Activated naive CD8-positive, alpha-beta T cell treated with anti-CD3 and anti-CD28 coated beads, Interleukin-2, amount 50 U/mL, for 24 hours (primary cell): ENCODE results near the gene RNF144A.
A peak's percentile ranks its signal among the peaks of the same experiment; 100 is the strongest.

ENCODE experiments used
- ATAC-seq: fragments of 150-1000 bp; cut with Tn5 transposase; one replicate; pipeline ENCODE4 v1.10.0; 2021
- DNase-seq: peaks from one replicate; pipeline ENCODE4 v3.0.0; 2021
- H3K27ac Mint-ChIP-seq: one replicate; pipeline ENCODE4 v1.8.0; 2021; ENCODE audit warnings: mild to moderate bottlenecking, mixed read lengths
- H3K27me3 Mint-ChIP-seq: one replicate; pipeline ENCODE4 v1.8.0; 2021; ENCODE audit warnings: mixed read lengths
- H3K36me3 Mint-ChIP-seq: one replicate; pipeline ENCODE4 v1.8.0; 2021; ENCODE audit warnings: low read depth, mixed read lengths
- H3K4me1 Mint-ChIP-seq: one replicate; pipeline ENCODE4 v1.8.0; 2021; ENCODE audit warnings: mixed read lengths
- H3K4me3 Mint-ChIP-seq: one replicate; pipeline ENCODE4 v1.8.0; 2021; ENCODE audit warnings: mild to moderate bottlenecking, moderate library complexity, mixed read lengths
- H3K9me3 Mint-ChIP-seq: one replicate; pipeline ENCODE4 v1.8.0; 2021; ENCODE audit warnings: mixed read lengths

RNF144A gene

DNA sequence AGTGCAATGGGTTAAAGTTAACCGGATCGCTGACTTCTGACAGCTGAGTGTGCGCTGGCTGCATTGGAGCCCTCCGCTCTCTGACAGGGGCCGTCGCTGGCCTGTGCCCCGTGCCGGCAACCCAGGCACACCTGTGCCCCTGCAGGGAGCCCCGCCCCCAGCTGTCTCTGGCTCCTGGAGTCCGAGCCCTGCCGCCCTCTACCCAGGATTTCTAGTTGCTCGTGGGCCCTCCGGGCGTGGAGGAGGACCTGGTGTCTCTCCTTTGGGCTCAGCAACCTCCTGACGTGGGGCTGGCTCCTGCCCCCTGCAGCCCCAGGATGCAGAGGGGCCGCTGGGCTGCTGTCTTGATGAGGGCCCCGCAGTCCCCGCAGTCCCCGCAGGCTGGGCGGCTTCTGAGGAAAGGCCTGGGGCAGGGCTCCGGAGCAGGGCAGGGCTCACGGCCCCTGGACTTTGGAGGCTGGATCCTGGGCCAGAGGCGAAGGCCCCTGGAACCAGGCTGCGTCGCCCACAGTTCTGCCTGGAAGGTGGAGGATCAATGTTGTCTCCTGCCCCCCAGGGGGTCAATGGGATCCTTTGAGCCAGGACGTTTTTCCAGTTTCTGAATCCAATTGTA, 172.8 kb downstream of the RNF144A start:
- ATAC-seq, result peak; percentile 28
- H3K27me3 Mint-ChIP-seq, result no peaks in the 10 kb centered on the region

DNA sequence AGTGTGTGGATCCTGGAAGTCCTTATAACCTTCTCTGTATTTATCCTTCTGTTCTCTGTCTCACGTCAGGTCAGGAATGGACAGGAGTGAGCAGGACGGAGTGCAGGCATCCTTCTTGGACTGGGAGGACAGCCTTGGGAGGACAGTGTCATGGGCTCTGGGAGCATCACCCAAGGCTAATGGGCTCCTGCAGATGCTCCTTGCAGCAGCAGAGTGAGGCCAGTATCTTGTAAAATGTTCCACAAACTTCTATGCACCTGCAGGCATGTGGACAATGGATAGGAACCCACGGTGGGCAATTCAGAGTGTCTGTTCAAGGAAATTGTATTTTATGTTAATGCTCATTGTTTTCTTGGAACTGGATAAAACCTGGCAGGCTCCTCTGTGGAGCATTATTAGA, 176.2 kb downstream of the RNF144A start:
- no peak overlapping the region for H3K4me3 Mint-ChIP-seq
- peaks cover 6% of the 10 kb centered on the region for H3K4me1 Mint-ChIP-seq
- no peak for DNase-seq
- ATAC-seq, result no peak
- no peak overlapping the region for H3K27ac Mint-ChIP-seq
- no peaks in the 10 kb centered on the region for H3K9me3 Mint-ChIP-seq
- H3K36me3 Mint-ChIP-seq, result no peaks in the 10 kb centered on the region
- no peaks in the 10 kb centered on the region for H3K27me3 Mint-ChIP-seq

More for the DNA sequence above, 172.8 kb downstream of the RNF144A start:
- Mint-ChIP-seq H3K4me1 (no peaks in the 10 kb centered on the region), H3K36me3 (peaks cover 1% of the 10 kb centered on the region), H3K9me3 (no peaks in the 10 kb centered on the region), H3K27ac (no peak overlapping the region), H3K4me3 (no peak overlapping the region)
- no peak for DNase-seq
